Stomach smooth muscle (tissue), 2 donors: ENCODE results near the gene CPB1.

Source experiments
- H3K27ac ChIP-seq: one replicate; pipeline ENCODE4 v1.7.0; 2013; ENCODE audit warnings: mild to moderate bottlenecking, low read length, inconsistent platforms
- H3K27me3 ChIP-seq, 2 donors: one replicate each; pipeline ENCODE4 v1.7.0; 2013; ENCODE audit warnings: low read length in 2 of 2; ENCODE audit not compliant: insufficient read depth in 2 of 2, control insufficient read depth in 1 of 2
- H3K36me3 ChIP-seq, 2 donors: one replicate each; pipeline ENCODE4 v1.7.0; 2013; ENCODE audit warnings: low read length in 2 of 2; ENCODE audit not compliant: control insufficient read depth in 2 of 2, insufficient read depth in 2 of 2
- H3K4me1 ChIP-seq: one replicate; pipeline ENCODE4 v1.7.0; 2013; ENCODE audit warnings: low read length; ENCODE audit not compliant: control insufficient read depth, insufficient read depth
- H3K4me3 ChIP-seq, 2 donors: one replicate each; pipeline ENCODE4 v1.7.0; 2013; ENCODE audit warnings: low read length in 2 of 2
- H3K9ac ChIP-seq, 2 donors: one replicate each; pipeline ENCODE4 v1.7.0; 2013; ENCODE audit warnings: low read length in 2 of 2, mild to moderate bottlenecking in 1 of 2
- H3K9me3 ChIP-seq, 2 donors: one replicate each; pipeline ENCODE4 v1.7.0; 2013; ENCODE audit warnings: low read length in 2 of 2; ENCODE audit not compliant: control insufficient read depth in 2 of 2
- donor health status: healthy.
- donor health status: Pancreatic carcinoma.

Gene CPB1

GRCh38 chr3:148857316-148857715 lies 29.7 kb downstream of the CPB1 start:
- H3K4me3 ChIP-seq, result no peak overlapping the region
- H3K9me3 ChIP-seq, result no peaks in the 10 kb centered on the region
- H3K27ac ChIP-seq, result no peak overlapping the region
- no peaks in the 10 kb centered on the region for H3K36me3 ChIP-seq
- no peaks in the 10 kb centered on the region for H3K27me3 ChIP-seq
- no peaks in the 10 kb centered on the region for H3K4me1 ChIP-seq
- no peak overlapping the region for H3K9ac ChIP-seq

- no peaks in the 10 kb centered on the region for H3K9me3 ChIP-seq
- H3K36me3 ChIP-seq, result no peaks in the 10 kb centered on the region
- no peak overlapping the region for H3K4me3 ChIP-seq
- H3K4me1 ChIP-seq, result no peaks in the 10 kb centered on the region
- no peak overlapping the region for H3K27ac ChIP-seq
- no peaks in the 10 kb centered on the region for H3K27me3 ChIP-seq
- H3K9ac ChIP-seq, result no peak overlapping the region
Measured at GRCh38 chr3:148861277-148861869, 33.8 kb downstream of the CPB1 start.

- Histone ChIP-seq H3K27ac (no peak overlapping the region), H3K9ac (no peak overlapping the region), H3K9me3 (no peaks in the 10 kb centered on the region), H3K4me3 (no peak overlapping the region), H3K27me3 (no peaks in the 10 kb centered on the region), H3K4me1 (no peaks in the 10 kb centered on the region), H3K36me3 (no peaks in the 10 kb centered on the region)
Measured at GRCh38 chr3:148863297-148863696, 35.7 kb downstream of the CPB1 start.

- no peak overlapping the region for H3K9ac ChIP-seq
- H3K9me3 ChIP-seq, result no peaks in the 10 kb centered on the region
- no peak overlapping the region for H3K4me3 ChIP-seq
- H3K27ac ChIP-seq, result no peak overlapping the region
- no peaks in the 10 kb centered on the region for H3K4me1 ChIP-seq
- no peaks in the 10 kb centered on the region for H3K27me3 ChIP-seq
- no peaks in the 10 kb centered on the region for H3K36me3 ChIP-seq
Measured at GRCh38 chr3:148863814-148864213, 36.2 kb downstream of the CPB1 start.

- no peaks in the 10 kb centered on the region for H3K9me3 ChIP-seq
- H3K36me3 ChIP-seq, result no peaks in the 10 kb centered on the region
- no peaks in the 10 kb centered on the region for H3K4me1 ChIP-seq
- no peak within 1 kb of the TSS for H3K4me3 ChIP-seq
- H3K27ac ChIP-seq, result no peak within 1 kb of the TSS
- no peaks in the 10 kb centered on the region for H3K27me3 ChIP-seq
- H3K9ac ChIP-seq, result no peak within 1 kb of the TSS
Measured at GRCh38 chr3:148865049-148865448, 37.4 kb downstream of the CPB1 start, which contains the start of gene CPA3. CPA3 (plus strand) TSS chr3:148865296; CDS start chr3:148865308, 12 bp downstream.

GRCh38 chr3:148866261-148866660 lies 38.6 kb downstream of the CPB1 start:
- Histone ChIP-seq H3K27me3 (no peaks in the 10 kb centered on the region), H3K4me3 (no peak overlapping the region), H3K27ac (no peak overlapping the region), H3K9me3 (no peaks in the 10 kb centered on the region), H3K9ac (no peak overlapping the region), H3K4me1 (no peaks in the 10 kb centered on the region), H3K36me3 (no peaks in the 10 kb centered on the region)

- Histone ChIP-seq H3K4me1 (no peaks in the 10 kb centered on the region), H3K36me3 (no peaks in the 10 kb centered on the region), H3K9me3 (no peaks in the 10 kb centered on the region), H3K9ac (no peak overlapping the region), H3K27me3 (no peaks in the 10 kb centered on the region), H3K4me3 (no peak overlapping the region), H3K27ac (no peak overlapping the region)
Measured at GRCh38 chr3:148873270-148873927, 45.8 kb downstream of the CPB1 start.

GRCh38 chr3:148873977-148874376 lies 46.4 kb downstream of the CPB1 start:
- Histone ChIP-seq H3K36me3 (no peaks in the 10 kb centered on the region), H3K4me3 (no peak overlapping the region), H3K9me3 (no peaks in the 10 kb centered on the region), H3K9ac (no peak overlapping the region), H3K27ac (no peak overlapping the region), H3K4me1 (no peaks in the 10 kb centered on the region), H3K27me3 (no peaks in the 10 kb centered on the region)

GRCh38 chr3:148878095-148878494 lies 50.5 kb downstream of the CPB1 start:
- H3K27ac ChIP-seq, result no peak overlapping the region

GRCh38 chr3:148879256-148879655 lies 51.6 kb downstream of the CPB1 start:
- no peak overlapping the region for H3K27ac ChIP-seq
- no peaks in the 10 kb centered on the region for H3K36me3 ChIP-seq
- no peaks in the 10 kb centered on the region for H3K9me3 ChIP-seq
- no peaks in the 10 kb centered on the region for H3K4me1 ChIP-seq
- H3K27me3 ChIP-seq, result no peaks in the 10 kb centered on the region
- no peak overlapping the region for H3K9ac ChIP-seq
- H3K4me3 ChIP-seq, result no peak overlapping the region

More at GRCh38 chr3:148878095-148878494, 50.5 kb downstream of the CPB1 start:
- H3K4me1 ChIP-seq, result no peaks in the 10 kb centered on the region
- no peaks in the 10 kb centered on the region for H3K9me3 ChIP-seq
- no peak overlapping the region for H3K9ac ChIP-seq
- H3K27me3 ChIP-seq, result no peaks in the 10 kb centered on the region
- H3K4me3 ChIP-seq, result no peak overlapping the region
- no peaks in the 10 kb centered on the region for H3K36me3 ChIP-seq

GRCh38 chr3:148880681-148881080 lies 53.1 kb downstream of the CPB1 start:
- Histone ChIP-seq H3K4me3 (no peak overlapping the region), H3K27ac (no peak overlapping the region), H3K9me3 (no peaks in the 10 kb centered on the region), H3K36me3 (no peaks in the 10 kb centered on the region), H3K27me3 (no peaks in the 10 kb centered on the region), H3K9ac (no peak overlapping the region), H3K4me1 (no peaks in the 10 kb centered on the region)
